Type B pancreatic cell (in vitro differentiated cells): Measurements from ENCODE around the gene TP53BP1. TPM values are rescaled to one million over a fixed set of nuclear protein-coding genes. Genes with fewer than 3 reads are reported as not detected.

Source experiments
- DNase-seq: peaks from one replicate; pipeline ENCODE4 v3.0.0; 2021; ENCODE audit warnings: mixed read lengths; ENCODE audit not compliant: unreplicated experiment; ENCODE audit errors: extremely low spot score
- H3K27ac Mint-ChIP-seq: 2 replicates; pipeline ENCODE4 v1.8.0; 2021; ENCODE audit warnings: mild to moderate bottlenecking, mixed read lengths
- H3K27me3 Mint-ChIP-seq: 2 replicates; pipeline ENCODE4 v1.8.0; 2021; ENCODE audit warnings: mixed read lengths
- H3K36me3 Mint-ChIP-seq: 2 replicates; pipeline ENCODE4 v1.8.0; 2021; ENCODE audit warnings: mixed read lengths
- H3K4me1 Mint-ChIP-seq: one replicate; pipeline ENCODE4 v1.8.0; 2021; ENCODE audit warnings: mixed read lengths; ENCODE audit not compliant: unreplicated experiment
- H3K4me3 Mint-ChIP-seq: 2 replicates; pipeline ENCODE4 v1.8.0; 2021; ENCODE audit warnings: mild to moderate bottlenecking, mixed read lengths
- H3K9me3 Mint-ChIP-seq: 2 replicates; pipeline ENCODE4 v1.8.0; 2021; ENCODE audit warnings: mixed read lengths
- total RNA-seq: library from RNA; stranded (reverse); gene quantifications from 2 replicates; pipeline ENCODE4 v1.2.1, GENCODE V29; 2021; ENCODE audit warnings: low replicate concordance
- TF ChIP-seq, protein P1 (sequence below): fragments of 200-600 bp; sonication (generic); conservative IDR thresholded peaks from 2 replicates; pipeline ENCODE4 v1.5.0; 2021; ENCODE audit warnings: antibody characterized with exemption, mild to moderate bottlenecking

TP53BP1 gene
- total RNA-seq, 1 donor from 2014 or later, result 101 TPM

GRCh38 chr15:43511012-43511885, 18.3 kb upstream of the TP53BP1 start:
- no peak for DNase-seq
- Mint-ChIP-seq H3K27me3 (peaks cover 6% of the 10 kb centered on the region), H3K9me3 (no peaks in the 10 kb centered on the region), H3K36me3 (no peaks in the 10 kb centered on the region), H3K4me1 (peaks cover 51% of the 10 kb centered on the region), H3K27ac (peak overlapping the region; percentile 77), H3K4me3 (peak overlapping the region; percentile 96)
- TF ChIP-seq, protein P1, sequence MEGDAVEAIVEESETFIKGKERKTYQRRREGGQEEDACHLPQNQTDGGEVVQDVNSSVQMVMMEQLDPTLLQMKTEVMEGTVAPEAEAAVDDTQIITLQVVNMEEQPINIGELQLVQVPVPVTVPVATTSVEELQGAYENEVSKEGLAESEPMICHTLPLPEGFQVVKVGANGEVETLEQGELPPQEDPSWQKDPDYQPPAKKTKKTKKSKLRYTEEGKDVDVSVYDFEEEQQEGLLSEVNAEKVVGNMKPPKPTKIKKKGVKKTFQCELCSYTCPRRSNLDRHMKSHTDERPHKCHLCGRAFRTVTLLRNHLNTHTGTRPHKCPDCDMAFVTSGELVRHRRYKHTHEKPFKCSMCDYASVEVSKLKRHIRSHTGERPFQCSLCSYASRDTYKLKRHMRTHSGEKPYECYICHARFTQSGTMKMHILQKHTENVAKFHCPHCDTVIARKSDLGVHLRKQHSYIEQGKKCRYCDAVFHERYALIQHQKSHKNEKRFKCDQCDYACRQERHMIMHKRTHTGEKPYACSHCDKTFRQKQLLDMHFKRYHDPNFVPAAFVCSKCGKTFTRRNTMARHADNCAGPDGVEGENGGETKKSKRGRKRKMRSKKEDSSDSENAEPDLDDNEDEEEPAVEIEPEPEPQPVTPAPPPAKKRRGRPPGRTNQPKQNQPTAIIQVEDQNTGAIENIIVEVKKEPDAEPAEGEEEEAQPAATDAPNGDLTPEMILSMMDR, result peak; percentile 38

DNA sequence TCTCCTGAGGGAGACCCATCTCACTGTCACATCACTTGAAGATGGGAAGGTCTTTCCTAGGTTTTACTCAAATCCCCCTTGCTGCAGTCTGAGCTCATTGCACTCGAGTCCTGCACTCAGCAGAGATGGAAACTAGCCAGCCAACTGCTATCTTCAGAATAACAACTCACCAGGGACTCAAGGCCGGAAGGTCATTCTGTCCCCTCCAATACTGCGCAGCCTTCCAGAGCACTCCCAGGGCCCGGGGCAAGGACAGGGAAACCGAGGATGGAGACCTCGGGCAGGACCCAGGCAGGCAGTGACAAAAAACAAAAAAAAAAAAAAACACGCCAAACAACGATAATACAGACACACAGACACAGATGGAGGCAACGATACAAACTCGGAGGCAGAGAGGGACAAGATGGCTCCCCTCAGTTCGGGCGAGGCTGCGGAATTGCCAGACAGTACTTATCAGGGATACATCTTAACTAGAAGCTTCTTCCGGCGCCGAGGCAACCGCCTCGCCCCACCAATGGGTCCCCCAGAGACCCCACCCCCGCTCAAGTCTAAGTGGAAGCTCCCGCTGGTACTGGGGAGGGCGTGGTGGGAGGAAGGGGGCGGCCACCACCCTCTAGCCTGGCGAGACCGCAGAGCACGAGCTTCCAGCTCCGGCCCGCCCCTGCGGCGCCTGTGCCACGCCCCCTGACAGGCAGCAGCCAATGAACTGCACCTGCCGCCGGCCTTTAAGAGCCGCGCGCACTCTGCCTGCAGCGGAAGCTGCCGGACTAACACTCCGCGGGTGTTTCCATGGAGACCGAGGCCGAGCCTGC, 17.4 kb upstream of the TP53BP1 start:
- Mint-ChIP-seq H3K4me3 (peak overlapping the region; percentile 96), H3K27me3 (peaks cover 6% of the 10 kb centered on the region), H3K36me3 (no peaks in the 10 kb centered on the region), H3K27ac (peak overlapping the region; percentile 97), H3K9me3 (no peaks in the 10 kb centered on the region), H3K4me1 (peaks cover 51% of the 10 kb centered on the region)
- DNase-seq, result peak; percentile 98
- TF ChIP-seq, protein P1, result peak; percentile 69

GRCh38 chr15:43509660-43510199, 16.8 kb upstream of the TP53BP1 start:
- Mint-ChIP-seq H3K27ac (peak overlapping the region; percentile 97), H3K9me3 (no peaks in the 10 kb centered on the region), H3K4me3 (peak overlapping the region; percentile 96), H3K36me3 (no peaks in the 10 kb centered on the region), H3K4me1 (peaks cover 49% of the 10 kb centered on the region), H3K27me3 (peaks cover 6% of the 10 kb centered on the region)
- no peak for DNase-seq
- TF ChIP-seq, protein P1, result no peak

DNA sequence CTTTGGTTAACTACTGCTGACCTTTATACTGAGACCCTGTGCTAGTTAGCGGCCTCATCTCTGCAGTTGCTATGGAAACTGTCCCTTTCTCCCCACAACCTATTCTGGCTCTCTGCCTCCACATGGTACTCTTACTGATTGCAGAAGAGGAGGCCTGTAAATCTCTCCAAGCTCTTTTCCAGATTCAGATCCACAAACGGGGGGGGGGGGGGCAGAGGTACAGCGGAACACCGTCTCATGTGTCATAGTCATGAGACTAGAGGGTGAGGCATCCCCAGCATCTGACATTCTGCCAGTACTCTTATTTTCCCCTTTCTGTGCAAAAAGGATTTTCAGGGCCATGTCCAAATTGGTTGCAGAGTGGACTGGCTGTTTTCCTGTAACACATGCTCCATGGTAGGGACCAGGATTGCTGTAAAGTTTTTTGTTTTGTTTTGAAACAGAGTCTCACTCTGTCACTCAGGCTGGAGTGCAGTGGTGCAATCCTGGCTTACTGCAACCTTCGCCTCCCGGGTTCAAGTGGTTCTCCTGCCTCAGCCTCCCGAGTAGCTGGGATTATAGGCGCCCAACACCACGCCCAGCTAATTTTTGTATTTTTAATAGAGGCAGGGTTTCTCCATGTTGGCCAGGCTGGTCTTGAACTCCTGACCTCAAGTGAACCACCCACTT, 16.2 kb upstream of the TP53BP1 start:
- TF ChIP-seq, protein P1, result no peak
- Mint-ChIP-seq H3K27me3 (peaks cover 6% of the 10 kb centered on the region), H3K27ac (peak overlapping the region; percentile 97), H3K4me1 (peaks cover 44% of the 10 kb centered on the region), H3K4me3 (peak overlapping the region; percentile 96), H3K36me3 (no peaks in the 10 kb centered on the region), H3K9me3 (no peaks in the 10 kb centered on the region)
- DNase-seq, result no peak

- Mint-ChIP-seq H3K36me3 (no peaks in the 10 kb centered on the region), H3K9me3 (no peaks in the 10 kb centered on the region), H3K27me3 (peaks cover 6% of the 10 kb centered on the region), H3K4me1 (peaks cover 39% of the 10 kb centered on the region), H3K27ac (no peak overlapping the region), H3K4me3 (peak overlapping the region; percentile 74)
- TF ChIP-seq, protein P1, result no peak
- DNase-seq, result no peak
Observed at GRCh38 chr15:43508421-43508820, 15.5 kb upstream of the TP53BP1 start.
